HepG2 (cell line): ENCODE results near the gene COL18A1. TPM values are rescaled to one million over a fixed set of nuclear protein-coding genes. Genes with fewer than 3 reads are reported as not detected.
"Not testable (repeated sequence)": the region's sequence is repeated elsewhere in the genome, so short reads cannot be mapped to it uniquely, and the experiment has no call there.

Experiments used
- ATAC-seq: fragments of 200-7000 bp; cut with Tn5 transposase; 3 replicates; pipeline ENCODE4 v1.9.1; 2020; ENCODE audit warnings: mild to moderate bottlenecking, moderate library complexity
- BruUV-seq: library from RNA; stranded (reverse); fragments of 400-500 nt; replicated peaks from 2 replicates; lab custom pipeline; 2021; lab: Mats Ljungman, UMichigan
- CTCF ChIA-PET: fragments of 300-600 bp; formaldehyde crosslinking; extraction: SDS; loops from one replicate; lab custom pipeline; 2021; ENCODE audit warnings: low total read pairs, inconsistent platforms, low intra/inter-chr PET ratio; lab: Yijun Ruan, JAX
- POLR2A ChIA-PET: fragments of 350-600 bp; sonication (Branson Sonifier 250); formaldehyde crosslinking; loops from one replicate; lab custom pipeline; 2020; ENCODE audit warnings: antibody characterized with exemption, inconsistent platforms; lab: Yijun Ruan, JAX
- DNase-seq: peaks from one replicate; pipeline ENCODE4 v3.0.0-alpha.2; 2015; ENCODE audit warnings: low spot score
- FAIRE-seq: peaks from 3 replicates; lab custom pipeline; 2011; peaks lifted over from hg19 to GRCh38; lab: Jason Lieb, UNC
- H2AFZ ChIP-seq: one replicate; pipeline ENCODE4 v1.6.1; 2011; ENCODE audit warnings: low read length, inconsistent platforms
- H3K27ac ChIP-seq: fragments of 300-600 bp; 3 replicates; pipeline ENCODE4 v1.8.0; 2011; ENCODE audit warnings: mixed run types, mild to moderate bottlenecking, mixed read lengths, low read length, inconsistent platforms; ENCODE audit not compliant: insufficient read depth; ENCODE audit errors: extremely low read length
- H3K27me3 ChIP-seq, 2 experiments: fragments of 200-600 bp in 1 of 2; 2 replicates in 1 of 2; 3 replicates in 1 of 2; pipeline versions ENCODE4 v1.6.0 to v1.8.0; 2011; ENCODE audit warnings: low read length in 2 of 2, mild to moderate bottlenecking in 2 of 2, moderate library complexity in 2 of 2, inconsistent platforms in 1 of 2; ENCODE audit not compliant: insufficient read depth in 2 of 2, control insufficient read depth in 1 of 2
- H3K36me3 ChIP-seq, 2 experiments: fragments of 200-600 bp in 1 of 2; replicated peaks in 1 of 2; 2 replicates in 1 of 2; 3 replicates in 1 of 2; pipeline versions ENCODE4 v1.5.1 to v1.8.0; 2011; ENCODE audit warnings: low read length in 2 of 2, inconsistent platforms in 1 of 2; ENCODE audit not compliant: insufficient read depth in 2 of 2, control insufficient read depth in 1 of 2
- H3K4me1 ChIP-seq: 2 replicates; pipeline ENCODE4 v1.5.1; 2012; ENCODE audit warnings: low read length, inconsistent platforms; ENCODE audit not compliant: insufficient read depth
- H3K4me2 ChIP-seq: 2 replicates; pipeline ENCODE4 v1.6.0; 2011; ENCODE audit warnings: low read depth, low read length, inconsistent platforms
- H3K4me3 ChIP-seq, 3 experiments: fragments of 200-600 bp in 1 of 3; sonication (generic), shearing (Covaris generic) in 1 of 3; replicated peaks in 1 of 3; 2 replicates each; pipeline ENCODE4 v1.5.1; 2011 to 2016; ENCODE audit warnings: low read length in 3 of 3, inconsistent platforms in 2 of 3, low read depth in 2 of 3, mild to moderate bottlenecking in 2 of 3, control low read depth in 1 of 3, mixed read lengths in 1 of 3; ENCODE audit not compliant: insufficient read depth in 1 of 3
- H3K79me2 ChIP-seq: one replicate; pipeline ENCODE4 v1.6.1; 2011; ENCODE audit warnings: low read length, inconsistent platforms; ENCODE audit not compliant: insufficient read depth
- H3K9ac ChIP-seq: 2 replicates; pipeline ENCODE4 v1.6.0; 2011; ENCODE audit warnings: mild to moderate bottlenecking, low read depth, low read length, inconsistent platforms; ENCODE audit not compliant: insufficient read depth
- H3K9me3 ChIP-seq: 2 replicates; pipeline ENCODE4 v1.5.1; 2012; ENCODE audit warnings: mild to moderate bottlenecking, low read length
- H4K20me1 ChIP-seq: 2 replicates; pipeline ENCODE4 v1.6.0; 2011; ENCODE audit warnings: inconsistent platforms, mild to moderate bottlenecking, low read length, moderate library complexity; ENCODE audit not compliant: insufficient read depth
- XRCC5 ChIP-seq: fragments of 200-400 bp; formaldehyde crosslinking; optimal IDR thresholded peaks from 2 replicates; pipeline ENCODE3; 2017; ENCODE audit warnings: mild to moderate bottlenecking, low read length
- ZNF678 ChIP-seq: sonication (generic); formaldehyde crosslinking; IDR thresholded peaks from 2 replicates; pipeline ENCODE4 v1.4.0; 2020; ENCODE audit warnings: mild to moderate bottlenecking, missing genetic modification reagents
- WGBS: methylation state at CpG from one replicate; pipeline ENCODE4 v1.1.6; 2017; ENCODE audit warnings: low lambda C conversion rate; 5-methylcytosine and 5-hydroxymethylcytosine counted together
- in situ Hi-C: cut with HindIII; loops from 2 replicates; pipeline ENCODE4 v1.10.0; 2017; ENCODE audit warnings: low pct_unique_long_range_greater_than_20kb; ENCODE audit not compliant: extremely low pct_ligation_motif_present
- intact Hi-C: fragments of 100-400 bp; cut with micrococcal nuclease; formaldehyde crosslinking; loops from one replicate; pipeline ENCODE4 v1.10.0; 2022; ENCODE audit not compliant: unreplicated experiment
- polyA plus RNA-seq, 8 experiments: library from polyadenylated mRNA; depleted of rRNA in 3 of 8; stranded (reverse) in 7 of 8; unstranded in 1 of 8; fragments of >200 nt; fragmentation: Illumina TruSeq in 4 of 8; extraction: Trizol in 4 of 8; gene quantifications; 2 replicates each; pipeline versions ENCODE4 v1.2.1 to v1.2.3, GENCODE V29; 2011 to 2016; ENCODE audit warnings: low read depth in 4 of 8, missing spikeins in 1 of 8, mixed read lengths in 1 of 8; ENCODE audit not compliant: insufficient read depth in 1 of 8
- total RNA-seq, 5 experiments: library from RNA; depleted of rRNA; stranded (reverse); fragments of >200 nt; fragmentation: Illumina TruSeq; extraction: Trizol; gene quantifications; 2 replicates each; pipeline ENCODE4 v1.2.3, GENCODE V29; 2016; ENCODE audit warnings: low read depth in 1 of 5
- TF ChIP-seq, protein P1 (sequence below): sonication (generic); formaldehyde crosslinking; IDR thresholded peaks from 2 replicates; pipeline ENCODE4 v1.5.0; 2020; ENCODE audit warnings: missing genetic modification reagents, mild to moderate bottlenecking, borderline replicate concordance

COL18A1 gene
- total and polyA plus RNA-seq, 2 of the 13 experiments (the other 11 are each of a cell fraction or from before 2014, with no cell fraction given): 79.0 to 102 TPM

DNA sequence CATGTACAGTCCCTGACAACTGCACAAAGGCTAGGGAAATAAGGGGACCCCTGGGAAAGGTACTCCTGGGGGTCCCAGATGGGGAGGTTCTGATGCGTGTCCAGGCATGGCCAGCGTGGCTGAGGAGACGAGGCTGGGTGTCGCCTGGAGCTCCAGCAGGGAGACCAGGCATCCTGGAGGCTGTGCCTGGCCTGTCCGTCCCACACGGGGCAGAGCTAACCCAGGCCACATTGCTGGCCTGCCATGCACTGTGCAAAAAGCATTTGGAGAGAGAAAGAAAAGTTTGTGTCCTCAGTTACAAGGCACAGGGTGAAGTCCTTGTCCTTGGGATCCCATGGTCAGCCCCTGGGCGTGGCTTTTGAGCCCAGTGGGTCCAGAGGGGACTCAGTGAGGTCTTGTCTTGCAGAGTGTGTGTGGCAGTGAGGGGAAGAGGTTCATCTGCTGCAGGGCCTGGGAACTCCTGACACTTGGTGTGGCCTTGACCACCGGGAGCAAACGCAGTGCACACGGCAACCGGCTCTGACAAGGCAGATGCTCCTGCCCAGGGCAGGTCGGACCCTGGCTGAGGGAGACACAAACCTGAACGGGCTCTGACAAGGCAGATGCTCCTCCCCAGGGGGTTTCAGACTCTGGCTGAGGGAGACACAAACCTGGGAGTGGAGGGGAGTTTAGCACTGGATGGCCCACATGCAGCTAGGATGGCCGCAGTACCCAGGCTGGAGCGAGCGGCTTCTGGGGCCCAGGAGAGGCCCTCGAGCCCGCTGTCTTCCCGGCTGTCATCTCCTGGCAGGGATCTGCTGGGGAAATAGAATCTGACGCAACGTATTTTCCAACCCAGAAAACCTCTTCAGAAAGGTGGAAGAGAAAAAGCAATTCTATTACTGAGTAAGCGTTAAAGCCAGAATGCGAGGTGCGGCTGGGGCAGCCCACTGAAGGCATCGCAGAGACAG is 37.3 kb upstream of the COL18A1 start (continued):
- TF ChIP-seq, protein P1, sequence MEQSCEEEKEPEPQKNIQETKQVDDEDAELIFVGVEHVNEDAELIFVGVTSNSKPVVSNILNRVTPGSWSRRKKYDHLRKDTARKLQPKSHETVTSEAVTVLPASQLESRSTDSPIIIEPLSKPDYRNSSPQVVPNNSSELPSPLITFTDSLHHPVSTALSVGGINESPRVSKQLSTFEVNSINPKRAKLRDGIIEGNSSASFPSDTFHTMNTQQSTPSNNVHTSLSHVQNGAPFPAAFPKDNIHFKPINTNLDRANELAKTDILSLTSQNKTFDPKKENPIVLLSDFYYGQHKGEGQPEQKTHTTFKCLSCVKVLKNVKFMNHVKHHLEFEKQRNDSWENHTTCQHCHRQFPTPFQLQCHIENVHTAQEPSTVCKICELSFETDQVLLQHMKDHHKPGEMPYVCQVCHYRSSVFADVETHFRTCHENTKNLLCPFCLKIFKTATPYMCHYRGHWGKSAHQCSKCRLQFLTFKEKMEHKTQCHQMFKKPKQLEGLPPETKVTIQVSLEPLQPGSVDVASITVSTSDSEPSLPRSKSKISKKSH: peak; percentile 51; the same call in 1 of the 2 replicates
- no peak for TF ChIP-seq ZNF678 (CRISPR knock-in tag)
- no peak for TF ChIP-seq XRCC5

DNA sequence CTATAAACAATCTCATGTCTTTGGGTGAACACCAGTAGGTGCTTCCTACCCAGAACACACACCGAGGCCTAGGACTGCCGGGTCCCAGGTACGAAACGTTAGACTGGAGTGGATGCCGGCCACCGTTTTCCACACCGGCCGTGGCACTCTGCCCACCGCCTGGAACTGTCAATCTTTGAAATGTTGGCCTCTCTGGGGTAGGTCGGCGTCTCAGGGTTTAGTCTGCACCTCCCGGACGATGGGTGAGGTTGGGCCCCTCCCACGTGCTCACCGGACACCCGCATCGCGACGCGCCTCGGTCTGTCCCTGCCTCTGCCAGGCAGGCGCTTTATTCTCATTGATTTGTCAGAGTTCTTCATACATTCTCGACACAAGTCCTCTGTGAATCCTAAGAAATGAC is 35.9 kb upstream of the COL18A1 start:
- 91% methylated on average over 21 of the region's 23 CpGs for WGBS
- H3K4me1 ChIP-seq: peaks cover 74% of the 10 kb centered on the region
- POLR2A ChIA-PET, H3K27ac ChIP-seq, H3K27me3 ChIP-seq, CTCF ChIA-PET, H3K4me2 ChIP-seq, BruUV-seq, H2AFZ ChIP-seq, FAIRE-seq, intact Hi-C loops, H3K4me3 ChIP-seq, ATAC-seq, in situ Hi-C loops, H4K20me1 ChIP-seq, H3K79me2 ChIP-seq, H3K9ac ChIP-seq, H3K36me3 ChIP-seq, H3K9me3 ChIP-seq, DNase-seq: not testable (repeated sequence)
